Measurements from ENCODE around the gene FAM217A.

FAM217A gene

DNA sequence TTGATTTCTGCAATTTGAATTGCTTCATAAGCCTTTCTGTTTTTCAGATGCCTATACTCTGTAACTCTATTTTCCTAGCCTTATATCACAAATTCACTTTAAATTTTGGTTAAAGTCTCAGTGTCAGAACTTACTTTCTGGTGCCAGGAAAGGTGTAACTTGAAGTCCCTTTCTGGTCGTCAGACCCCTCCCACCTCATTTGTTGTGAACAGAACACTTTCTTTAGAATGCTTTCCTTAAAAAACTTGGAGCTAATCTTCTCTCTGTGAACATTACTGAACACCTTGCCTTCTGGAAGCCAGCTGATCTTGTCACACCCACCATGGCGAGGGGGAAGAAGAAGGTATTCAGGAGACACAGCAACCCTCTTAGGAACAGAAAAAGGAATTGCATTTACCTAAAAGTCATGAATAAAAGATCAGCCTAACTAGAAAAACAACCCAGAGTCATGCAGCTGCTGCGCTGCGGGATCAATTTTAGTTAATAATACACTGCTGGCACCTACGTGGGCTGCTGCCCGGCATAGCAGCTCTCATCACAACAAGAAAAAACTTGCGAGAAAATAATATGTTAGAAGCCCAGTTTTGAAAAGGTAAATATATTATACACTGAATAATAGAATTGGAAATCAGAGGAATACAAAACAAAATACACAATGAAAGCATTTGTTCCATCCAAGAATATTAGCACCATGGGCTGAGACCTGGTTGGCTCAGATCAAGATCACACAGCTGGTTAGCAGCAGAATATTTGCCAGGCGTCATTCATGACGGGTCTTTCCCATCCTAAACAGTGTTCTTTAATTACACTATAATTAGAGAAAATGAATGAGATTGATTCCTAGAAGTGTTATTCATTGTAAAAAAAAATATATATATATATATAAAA lies 5.8 kb upstream of the FAM217A start:
- H3K4me3 ChIP-seq (ENCODE audit: low read depth in 1 of 2, low read length in 2 of 2): no peak overlapping the region
- H3K27me3 ChIP-seq (ENCODE audit: low read depth, low read length): no peaks in the 10 kb centered on the region
- H3K27ac ChIP-seq (ENCODE audit: low read length): no peak overlapping the region
- H3K4me1 ChIP-seq (ENCODE audit: control insufficient read depth in 1 of 2, insufficient read depth in 2 of 2, low read length in 2 of 2): no peaks in the 10 kb centered on the region
- no peaks in the 10 kb centered on the region for H3K36me3 ChIP-seq (ENCODE audit: control insufficient read depth in 1 of 2, insufficient read depth in 2 of 2, low read length in 2 of 2)
- no peaks in the 10 kb centered on the region for H3K9me3 ChIP-seq (ENCODE audit: control insufficient read depth in 1 of 2, low read length in 2 of 2)

DNA sequence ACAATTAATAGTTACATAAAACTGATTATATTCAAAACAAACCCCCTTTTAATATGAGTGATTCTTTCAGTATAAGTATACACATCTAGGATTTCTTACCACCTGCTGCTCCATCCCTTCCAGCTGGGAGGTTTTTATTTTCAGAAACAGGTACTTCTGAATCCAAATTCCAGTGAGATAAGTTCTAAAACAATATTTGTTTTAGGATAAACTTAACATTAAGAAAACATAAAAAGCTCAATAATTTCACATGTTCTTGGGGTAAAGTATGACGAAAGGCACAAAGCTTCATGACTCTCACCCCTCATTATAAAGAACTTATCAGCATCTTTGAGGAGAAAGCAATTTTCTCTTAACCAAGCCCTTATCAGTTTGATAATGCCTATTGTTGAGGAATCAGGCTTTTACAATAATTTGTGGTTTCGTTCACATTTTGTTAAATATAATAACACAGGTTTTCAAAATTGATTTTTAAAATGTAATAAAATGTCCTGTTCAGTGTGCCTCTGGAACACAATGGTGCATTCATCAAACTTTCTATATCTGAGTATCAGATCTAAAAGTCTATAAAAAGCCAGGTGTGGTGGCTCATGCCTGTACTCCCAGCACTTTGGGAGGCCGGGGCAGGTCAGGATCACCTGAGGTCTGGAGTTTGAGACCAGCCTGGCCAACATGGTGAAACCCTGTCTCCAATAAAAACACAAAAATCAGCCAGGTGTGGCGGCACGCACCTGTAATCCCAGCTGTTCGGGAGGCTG lies 4.3 kb downstream of the FAM217A start:
- H3K27ac ChIP-seq (ENCODE audit: low read length): no peak overlapping the region
- H3K4me3 ChIP-seq (ENCODE audit: low read depth in 1 of 2, low read length in 2 of 2): no peak overlapping the region
- H3K9me3 ChIP-seq (ENCODE audit: control insufficient read depth in 1 of 2, low read length in 2 of 2): no peaks in the 10 kb centered on the region
- H3K36me3 ChIP-seq (ENCODE audit: control insufficient read depth in 1 of 2, insufficient read depth in 2 of 2, low read length in 2 of 2): no peaks in the 10 kb centered on the region
- peaks cover 3% of the 10 kb centered on the region for H3K27me3 ChIP-seq (ENCODE audit: low read depth, low read length)
- peaks cover 0 to 4% of the 10 kb centered on the region in 2 donors for H3K4me1 ChIP-seq (ENCODE audit: control insufficient read depth in 1 of 2, insufficient read depth in 2 of 2, low read length in 2 of 2)

DNA sequence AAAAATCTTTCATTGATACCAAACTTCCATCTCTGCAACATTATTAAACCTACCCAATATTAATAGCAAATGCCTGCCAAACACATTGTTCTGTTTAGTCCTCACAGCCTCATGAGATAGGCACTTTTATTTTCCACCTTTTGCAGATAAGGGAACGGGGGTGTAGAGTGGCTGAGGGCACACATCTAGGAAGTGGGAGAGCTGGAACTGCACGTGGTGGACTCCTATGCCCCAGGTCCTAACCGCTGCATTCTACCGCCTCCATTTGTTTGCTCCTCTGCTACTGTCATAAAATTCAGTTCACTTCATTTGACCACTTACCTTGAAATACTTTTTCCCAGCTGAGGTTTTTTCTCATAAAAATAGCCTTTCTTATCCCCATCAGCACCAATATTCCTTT lies 7.6 kb downstream of the FAM217A start:
- H3K4me3 ChIP-seq (ENCODE audit: low read depth in 1 of 2, low read length in 2 of 2): no peak overlapping the region
- H3K4me1 ChIP-seq (ENCODE audit: control insufficient read depth in 1 of 2, insufficient read depth in 2 of 2, low read length in 2 of 2): no peaks in the 10 kb centered on the region
- no peak overlapping the region for H3K27ac ChIP-seq (ENCODE audit: low read length)
- no peaks in the 10 kb centered on the region for H3K9me3 ChIP-seq (ENCODE audit: control insufficient read depth in 1 of 2, low read length in 2 of 2)
- H3K27me3 ChIP-seq (ENCODE audit: low read depth, low read length): no peaks in the 10 kb centered on the region
- no peaks in the 10 kb centered on the region for H3K36me3 ChIP-seq (ENCODE audit: control insufficient read depth in 1 of 2, insufficient read depth in 2 of 2, low read length in 2 of 2)

DNA sequence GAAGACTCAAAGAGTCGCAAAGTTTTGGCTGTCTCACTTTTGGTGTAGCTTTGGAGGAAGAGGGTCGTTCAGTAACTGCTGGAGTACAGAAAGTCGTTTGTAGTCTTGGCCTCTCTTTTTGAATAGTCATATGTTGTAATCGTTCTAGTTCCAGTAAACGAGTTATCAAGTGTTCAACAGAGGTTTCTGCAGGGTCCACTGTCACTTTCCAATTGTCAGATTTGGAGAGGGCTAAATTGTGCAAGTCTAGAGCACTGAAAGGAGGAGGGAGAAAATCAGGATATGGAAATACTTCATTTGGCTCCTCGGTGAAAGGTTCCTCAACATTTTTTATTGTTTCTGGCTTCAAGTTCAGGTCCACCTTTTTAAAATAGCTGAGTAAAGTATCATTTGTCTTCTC lies 9.7 kb downstream of the FAM217A start:
- H3K4me1 ChIP-seq (ENCODE audit: control insufficient read depth in 1 of 2, insufficient read depth in 2 of 2, low read length in 2 of 2): no peaks in the 10 kb centered on the region
- H3K36me3 ChIP-seq (ENCODE audit: control insufficient read depth in 1 of 2, insufficient read depth in 2 of 2, low read length in 2 of 2): peaks cover 9% of the 10 kb centered on the region in 2 donors
- no peak overlapping the region for H3K27ac ChIP-seq (ENCODE audit: low read length)
- H3K27me3 ChIP-seq (ENCODE audit: low read depth, low read length): no peaks in the 10 kb centered on the region
- H3K9me3 ChIP-seq (ENCODE audit: control insufficient read depth in 1 of 2, low read length in 2 of 2): no peaks in the 10 kb centered on the region
- no peak overlapping the region for H3K4me3 ChIP-seq (ENCODE audit: low read depth in 1 of 2, low read length in 2 of 2)

DNA sequence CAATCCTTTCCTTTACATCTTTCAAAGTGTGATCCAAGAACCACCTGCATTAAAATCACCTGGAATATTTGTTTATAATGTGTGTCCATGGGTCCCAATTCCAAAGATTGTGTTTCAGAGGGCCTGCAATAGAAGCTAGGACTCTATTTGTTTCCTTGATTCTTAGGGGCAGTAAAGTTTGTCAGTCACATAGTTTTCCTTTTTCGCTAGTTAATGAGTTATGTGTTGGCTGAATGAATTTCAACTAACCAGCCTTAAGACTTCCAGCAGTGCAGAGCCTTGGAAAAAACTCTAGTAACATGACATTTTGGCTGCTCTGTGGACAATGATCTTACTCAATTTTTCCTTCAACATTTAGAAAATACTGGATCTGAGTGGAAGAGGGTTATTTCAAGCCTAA lies 11.3 kb downstream of the FAM217A start:
- Histone ChIP-seq H3K27ac (ENCODE audit: low read length) (no peak overlapping the region), H3K4me3 (ENCODE audit: low read depth in 1 of 2, low read length in 2 of 2) (no peak overlapping the region), H3K9me3 (ENCODE audit: control insufficient read depth in 1 of 2, low read length in 2 of 2) (no peaks in the 10 kb centered on the region), H3K36me3 (ENCODE audit: control insufficient read depth in 1 of 2, insufficient read depth in 2 of 2, low read length in 2 of 2) (peaks cover 22 to 24% of the 10 kb centered on the region in 2 donors), H3K4me1 (ENCODE audit: control insufficient read depth in 1 of 2, insufficient read depth in 2 of 2, low read length in 2 of 2) (no peaks in the 10 kb centered on the region), H3K27me3 (ENCODE audit: low read depth, low read length) (no peaks in the 10 kb centered on the region)

DNA sequence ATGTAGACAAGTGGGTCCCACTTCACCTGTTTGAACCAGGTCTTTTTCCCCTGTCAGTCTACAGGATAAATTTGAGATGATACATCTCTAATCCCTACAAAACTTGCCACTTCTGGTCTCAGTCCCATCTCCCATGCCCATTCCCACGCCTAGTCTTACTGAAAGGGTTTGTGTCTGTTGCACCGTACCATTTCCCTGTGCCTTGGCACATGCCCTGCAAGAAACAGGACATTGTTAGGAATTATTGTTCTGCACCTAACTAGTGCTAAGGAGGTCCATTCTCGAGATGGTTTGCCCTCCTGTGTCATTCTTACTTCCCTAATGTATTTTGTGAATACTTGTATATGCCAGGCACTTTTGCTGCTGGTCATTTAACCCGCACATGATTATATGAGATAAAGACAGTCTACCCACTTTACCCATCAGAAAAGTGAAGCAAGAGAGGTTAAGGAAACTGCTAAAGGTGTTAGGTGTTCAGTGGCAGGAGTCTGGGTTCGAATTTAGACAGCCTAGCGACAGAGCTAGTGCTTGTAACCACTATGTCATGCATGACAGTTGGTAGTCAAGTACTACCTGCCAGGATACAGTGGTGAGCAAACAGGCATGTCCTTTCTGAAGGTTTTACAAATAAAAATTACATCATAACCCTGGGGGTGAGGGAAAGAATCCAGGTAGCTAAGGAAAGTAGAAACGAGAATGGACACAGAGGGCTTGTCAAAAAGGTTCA lies 12.7 kb downstream of the FAM217A start:
- Histone ChIP-seq H3K36me3 (ENCODE audit: control insufficient read depth in 1 of 2, insufficient read depth in 2 of 2, low read length in 2 of 2) (peaks cover 37% of the 10 kb centered on the region in 2 donors), H3K27ac (ENCODE audit: low read length) (no peak overlapping the region), H3K27me3 (ENCODE audit: low read depth, low read length) (no peaks in the 10 kb centered on the region)

DNA sequence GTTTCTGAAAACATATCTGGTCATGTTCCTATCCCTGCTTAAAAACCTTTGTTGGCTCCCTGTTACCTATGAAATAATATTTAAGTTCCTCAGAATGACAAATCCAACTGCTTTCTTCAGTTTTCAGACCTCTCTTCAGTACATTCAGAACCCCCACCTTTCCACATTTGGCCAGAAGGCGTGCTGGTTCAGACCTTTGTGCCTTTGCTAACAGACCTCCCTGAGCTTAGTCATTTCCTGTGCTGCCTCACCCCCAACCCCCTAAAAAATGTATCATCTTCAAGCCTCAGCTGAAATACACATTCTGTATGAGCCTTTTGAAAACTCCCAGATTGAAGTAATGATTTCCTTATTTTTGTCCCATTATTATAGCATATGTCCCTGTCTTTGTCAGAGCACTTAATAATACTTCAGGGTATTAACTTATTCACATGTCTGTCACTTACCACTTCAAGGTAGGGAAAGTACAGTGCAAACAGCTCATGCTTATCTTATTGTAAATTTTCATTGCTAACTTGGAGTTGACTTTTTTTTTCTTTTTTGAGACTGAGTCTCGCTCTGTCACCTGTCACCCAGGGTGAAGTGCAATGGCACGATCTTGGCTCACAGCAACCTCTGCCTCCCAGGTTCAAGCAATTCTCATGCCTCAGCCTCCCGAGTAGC lies 19.7 kb downstream of the FAM217A start:
- Histone ChIP-seq H3K36me3 (ENCODE audit: control insufficient read depth in 1 of 2, insufficient read depth in 2 of 2, low read length in 2 of 2) (peaks cover 66 to 70% of the 10 kb centered on the region in 2 donors), H3K9me3 (ENCODE audit: control insufficient read depth in 1 of 2, low read length in 2 of 2) (no peaks in the 10 kb centered on the region), H3K27me3 (ENCODE audit: low read depth, low read length) (no peaks in the 10 kb centered on the region), H3K27ac (ENCODE audit: low read length) (no peak overlapping the region), H3K4me3 (ENCODE audit: low read depth in 1 of 2, low read length in 2 of 2) (no peak overlapping the region), H3K4me1 (ENCODE audit: control insufficient read depth in 1 of 2, insufficient read depth in 2 of 2, low read length in 2 of 2) (peaks cover 0 to 6% of the 10 kb centered on the region in 2 donors)

More for the DNA sequence above, 12.7 kb downstream of the FAM217A start:
- Histone ChIP-seq H3K4me1 (ENCODE audit: control insufficient read depth in 1 of 2, insufficient read depth in 2 of 2, low read length in 2 of 2) (no peaks in the 10 kb centered on the region), H3K9me3 (ENCODE audit: control insufficient read depth in 1 of 2, low read length in 2 of 2) (no peaks in the 10 kb centered on the region), H3K4me3 (ENCODE audit: low read depth in 1 of 2, low read length in 2 of 2) (no peak overlapping the region)

DNA sequence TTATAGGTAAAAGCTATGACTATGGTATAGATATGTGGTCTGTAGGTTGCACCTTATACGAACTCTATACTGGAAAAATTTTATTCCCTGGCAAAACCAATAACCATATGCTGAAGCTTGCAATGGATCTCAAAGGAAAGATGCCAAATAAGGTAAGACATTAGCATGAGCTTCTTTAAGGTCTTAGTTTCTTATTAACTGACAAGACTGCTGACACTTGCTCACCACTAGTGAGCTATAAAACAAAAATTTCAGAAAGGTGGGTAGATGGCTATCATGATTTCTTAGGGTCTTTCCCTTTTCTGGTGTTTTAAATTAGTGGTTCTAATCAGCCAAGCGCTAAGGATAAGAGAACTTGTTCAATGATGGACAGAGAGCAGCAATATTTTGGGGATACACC lies 21.9 kb downstream of the FAM217A start:
- peaks cover 0 to 6% of the 10 kb centered on the region in 2 donors for H3K4me1 ChIP-seq (ENCODE audit: control insufficient read depth in 1 of 2, insufficient read depth in 2 of 2, low read length in 2 of 2)
- H3K27ac ChIP-seq (ENCODE audit: low read length): no peak overlapping the region
- H3K9me3 ChIP-seq (ENCODE audit: control insufficient read depth in 1 of 2, low read length in 2 of 2): no peaks in the 10 kb centered on the region
- H3K27me3 ChIP-seq (ENCODE audit: low read depth, low read length): no peaks in the 10 kb centered on the region
- peaks cover 62 to 67% of the 10 kb centered on the region in 2 donors for H3K36me3 ChIP-seq (ENCODE audit: control insufficient read depth in 1 of 2, insufficient read depth in 2 of 2, low read length in 2 of 2)
- H3K4me3 ChIP-seq (ENCODE audit: low read depth in 1 of 2, low read length in 2 of 2): no peak overlapping the region

DNA sequence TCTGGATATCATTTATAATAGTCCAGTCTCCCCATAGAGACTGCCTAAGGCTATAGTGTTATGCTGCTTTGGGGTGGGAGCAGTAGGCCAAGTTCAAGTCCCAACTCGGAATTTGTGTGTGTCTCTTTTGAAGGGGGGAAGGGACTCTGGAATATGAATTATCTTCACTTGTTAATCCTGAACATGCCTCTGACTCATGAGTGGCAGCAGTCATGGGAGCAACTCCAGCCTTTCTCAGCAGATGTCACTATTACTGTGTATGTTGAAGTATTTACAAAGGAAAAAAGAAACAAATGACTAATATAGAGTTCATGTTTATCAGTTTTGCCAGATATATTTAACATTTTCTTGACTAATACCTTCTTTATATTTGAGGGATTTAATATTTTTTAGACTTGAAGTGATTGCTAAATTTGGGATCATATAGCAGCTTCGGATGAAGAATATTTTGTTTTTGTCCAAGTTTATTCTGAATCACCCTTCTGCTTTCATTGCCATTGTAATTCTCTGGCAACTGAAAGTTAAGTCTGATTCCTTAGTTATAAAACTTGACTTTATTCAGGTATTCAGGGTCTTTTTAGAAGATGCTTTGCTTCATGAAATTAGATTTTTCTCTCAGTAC lies 23.4 kb downstream of the FAM217A start:
- Histone ChIP-seq H3K27me3 (ENCODE audit: low read depth, low read length) (no peaks in the 10 kb centered on the region), H3K27ac (ENCODE audit: low read length) (peak overlapping the region; percentile 22), H3K4me1 (ENCODE audit: control insufficient read depth in 1 of 2, insufficient read depth in 2 of 2, low read length in 2 of 2) (peaks cover 0 to 6% of the 10 kb centered on the region in 2 donors), H3K9me3 (ENCODE audit: control insufficient read depth in 1 of 2, low read length in 2 of 2) (no peaks in the 10 kb centered on the region), H3K36me3 (ENCODE audit: control insufficient read depth in 1 of 2, insufficient read depth in 2 of 2, low read length in 2 of 2) (peaks cover 61 to 63% of the 10 kb centered on the region in 2 donors), H3K4me3 (ENCODE audit: low read depth in 1 of 2, low read length in 2 of 2) (no peak overlapping the region)

DNA sequence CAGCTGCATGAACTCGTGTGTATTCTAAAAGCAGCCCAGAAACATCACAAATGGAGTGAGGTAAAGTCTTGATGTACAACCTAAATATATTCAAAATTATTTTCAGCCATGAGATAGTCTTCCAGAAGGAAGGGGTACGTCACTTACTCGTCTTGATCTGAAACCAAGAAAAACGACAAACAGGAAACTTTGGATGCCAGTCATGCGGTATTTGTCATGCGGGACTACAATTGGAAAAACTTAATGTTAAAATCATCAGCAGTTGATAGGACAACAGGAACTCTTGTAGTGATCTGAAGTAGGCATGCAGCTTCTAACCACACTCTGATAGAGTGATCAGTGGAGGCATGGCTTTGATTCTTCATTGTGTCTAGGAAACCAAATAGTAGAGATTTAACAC lies 29.7 kb downstream of the FAM217A start:
- H3K27ac ChIP-seq (ENCODE audit: low read length): no peak overlapping the region
- H3K27me3 ChIP-seq (ENCODE audit: low read depth, low read length): no peaks in the 10 kb centered on the region
- H3K36me3 ChIP-seq (ENCODE audit: control insufficient read depth in 1 of 2, insufficient read depth in 2 of 2, low read length in 2 of 2): peaks cover 58 to 66% of the 10 kb centered on the region in 2 donors
- H3K4me3 ChIP-seq (ENCODE audit: low read depth in 1 of 2, low read length in 2 of 2): no peak overlapping the region
- no peaks in the 10 kb centered on the region for H3K9me3 ChIP-seq (ENCODE audit: control insufficient read depth in 1 of 2, low read length in 2 of 2)
- H3K4me1 ChIP-seq (ENCODE audit: control insufficient read depth in 1 of 2, insufficient read depth in 2 of 2, low read length in 2 of 2): no peaks in the 10 kb centered on the region

Data from muscle layer of duodenum (tissue), 2 donors.